Middle frontal gyrus (tissue), 1 donor: ENCODE measurements around the gene PRPF38B.
"Not testable (repeated sequence)": the region's sequence is repeated elsewhere in the genome, so short reads cannot be mapped to it uniquely, and the experiment has no call there.

Experiments
- DNase-seq: peaks from one replicate; pipeline ENCODE4 v3.0.0-alpha.2; 2015; ENCODE audit warnings: low spot score; ENCODE audit errors: extremely low spot score

PRPF38B gene

GRCh38 chr1:108691942-108692723 lies at the start of gene PRPF38B:
TSS of gene PRPF38B (plus strand) at chr1:108692310. CDS start at chr1:108692592, 282 bp downstream.
- DNase-seq, result peak; percentile 92

GRCh38 chr1:108643492-108644335 lies 48.4 kb upstream of the PRPF38B start:
- DNase-seq, result peak; percentile 35

GRCh38 chr1:108644984-108645383 lies 47.1 kb upstream of the PRPF38B start:
- no peak for DNase-seq

GRCh38 chr1:108645564-108646184 lies 46.4 kb upstream of the PRPF38B start:
- DNase-seq, result no peak

GRCh38 chr1:108646265-108646647 lies 45.9 kb upstream of the PRPF38B start:
- DNase-seq, result no peak

GRCh38 chr1:108646648-108647269 lies 45.4 kb upstream of the PRPF38B start:
- no peak for DNase-seq

- no peak for DNase-seq
Observed at GRCh38 chr1:108653431-108654105, 38.5 kb upstream of the PRPF38B start.

GRCh38 chr1:108657356-108658080 lies 34.6 kb upstream of the PRPF38B start:
- no peak for DNase-seq

GRCh38 chr1:108661030-108661609 lies 31.0 kb upstream of the PRPF38B start, which contains the start of gene HENMT1:
TSS of gene HENMT1 (minus strand) at chr1:108661093. CDS start at chr1:108659884, 1,209 bp downstream.
- peak; percentile 48 for DNase-seq

GRCh38 chr1:108663074-108663473 lies 29.0 kb upstream of the PRPF38B start:
- DNase-seq, result no peak

- DNase-seq, result no peak
Observed at GRCh38 chr1:108664481-108664880, 27.6 kb upstream of the PRPF38B start.

GRCh38 chr1:108665067-108665466 lies 27.0 kb upstream of the PRPF38B start:
- no peak for DNase-seq

GRCh38 chr1:108665771-108666170 lies 26.3 kb upstream of the PRPF38B start:
- DNase-seq, result no peak

GRCh38 chr1:108667422-108667821 lies 24.7 kb upstream of the PRPF38B start:
- not testable (repeated sequence) for DNase-seq

- no peak for DNase-seq
Observed at GRCh38 chr1:108668777-108669176, 23.3 kb upstream of the PRPF38B start.

- no peak for DNase-seq
Observed at GRCh38 chr1:108669679-108670078, 22.4 kb upstream of the PRPF38B start.

- no peak for DNase-seq
Observed at GRCh38 chr1:108670131-108670773, 21.9 kb upstream of the PRPF38B start.

- DNase-seq, result no peak
Observed at GRCh38 chr1:108671143-108671542, 21.0 kb upstream of the PRPF38B start.

GRCh38 chr1:108678706-108679105 lies 13.4 kb upstream of the PRPF38B start:
- DNase-seq, result no peak
